WTC11 (cell line): Measurements from ENCODE around the gene OR2V1. TPM values are rescaled to one million over a fixed set of nuclear protein-coding genes. Genes with fewer than 3 reads are reported as not detected.
A peak's percentile ranks its signal among the peaks of the same experiment; 100 is the strongest.

ENCODE experiments used
- ATAC-seq: fragments of 200-7000 bp; cut with Tn5 transposase; 2 replicates; pipeline ENCODE4 v1.10.0; 2021; ENCODE audit warnings: mild to moderate bottlenecking, moderate library complexity
- CTCF ChIA-PET: fragments of 300-600 bp; sonication (Branson Sonifier 250); formaldehyde crosslinking; loops from one replicate; lab custom pipeline; 2021; ENCODE audit warnings: antibody characterized with exemption; lab: Charles Lee
- POLR2A ChIA-PET: fragments of 350-600 bp; sonication (Branson Sonifier 250); formaldehyde crosslinking; loops from one replicate; lab custom pipeline; 2021; ENCODE audit warnings: antibody characterized with exemption; lab: Charles Lee
- DNase-seq: peaks from one replicate; pipeline ENCODE4 v3.0.0; 2021; ENCODE audit warnings: low spot score
- H3K27ac Mint-ChIP-seq: 2 replicates; pipeline ENCODE4 v1.8.0; 2021; ENCODE audit warnings: mixed read lengths
- H3K27me3 Mint-ChIP-seq: 2 replicates; pipeline ENCODE4 v1.8.0; 2021; ENCODE audit warnings: low read depth, mild to moderate bottlenecking, moderate library complexity, mixed read lengths
- H3K36me3 Mint-ChIP-seq: 2 replicates; pipeline ENCODE4 v1.8.0; 2021; ENCODE audit warnings: mixed read lengths
- H3K4me1 Mint-ChIP-seq: 2 replicates; pipeline ENCODE4 v1.8.0; 2022; ENCODE audit warnings: mixed read lengths
- H3K4me3 Mint-ChIP-seq: 2 replicates; pipeline ENCODE4 v1.8.0; 2021; ENCODE audit warnings: mild to moderate bottlenecking, moderate library complexity, mixed read lengths
- H3K9me3 Mint-ChIP-seq: 2 replicates; pipeline ENCODE4 v1.8.0; 2021; ENCODE audit warnings: mixed read lengths
- AFF4 ChIP-seq: sonication (generic); formaldehyde crosslinking; IDR thresholded peaks from 2 replicates; pipeline ENCODE4 v1.8.1; 2023; ENCODE audit warnings: mild to moderate bottlenecking, missing genetic modification reagents, borderline replicate concordance
- AR ChIP-seq: fragments of 250-450 bp; sonication (Bioruptor Pico); IDR thresholded peaks from 2 replicates; pipeline ENCODE4 v1.9.0; 2021; ENCODE audit warnings: mild to moderate bottlenecking
- CREB1 ChIP-seq: sonication (generic); formaldehyde crosslinking; IDR thresholded peaks from 2 replicates; pipeline ENCODE4 v1.8.0; 2023; ENCODE audit warnings: mild to moderate bottlenecking, missing genetic modification reagents
- E2F5 ChIP-seq: sonication (generic); formaldehyde crosslinking; IDR thresholded peaks from 2 replicates; pipeline ENCODE4 v1.8.1; 2022; ENCODE audit warnings: mild to moderate bottlenecking, moderate library complexity, missing genetic modification reagents
- PRDM15 ChIP-seq: sonication (generic); formaldehyde crosslinking; IDR thresholded peaks from 2 replicates; pipeline ENCODE4 v1.8.0; 2022; ENCODE audit warnings: missing genetic modification reagents
- SP1 ChIP-seq: sonication (generic); formaldehyde crosslinking; conservative IDR thresholded peaks from 2 replicates; pipeline ENCODE4 v1.8.1; 2022; ENCODE audit warnings: missing genetic modification reagents
- ZNF232 ChIP-seq: sonication (generic); formaldehyde crosslinking; IDR thresholded peaks from 2 replicates; pipeline ENCODE4 v1.8.0; 2022; ENCODE audit warnings: mild to moderate bottlenecking, missing genetic modification reagents
- ZNF263 ChIP-seq: sonication (generic); formaldehyde crosslinking; IDR thresholded peaks from 2 replicates; pipeline ENCODE4 v1.8.1; 2022; ENCODE audit warnings: low read depth, mild to moderate bottlenecking, moderate library complexity, missing genetic modification reagents
- ZNF396 ChIP-seq: fragments of 250-450 bp; sonication (Bioruptor Pico); IDR thresholded peaks from 2 replicates; pipeline ENCODE4 v1.8.0; 2021; ENCODE audit warnings: mild to moderate bottlenecking, moderate library complexity, borderline replicate concordance
- ZSCAN18 ChIP-seq: fragments of 250-450 bp; sonication (Bioruptor Pico); IDR thresholded peaks from 2 replicates; pipeline ENCODE4 v2.1.2; 2022; ENCODE audit warnings: mild to moderate bottlenecking, moderate library complexity
- total RNA-seq: library from RNA; stranded (reverse); gene quantifications from 3 replicates; pipeline ENCODE4 v1.2.3, GENCODE V29; 2021

The OR2V1 gene
- total RNA-seq, 1 experiment from 2014 or later: not detected

- TF ChIP-seq CREB1 (CRISPR knock-in tag) (no peak), E2F5 (CRISPR knock-in tag) (no peak), ZNF396 (CRISPR knock-in tag) (no peak), PRDM15 (CRISPR knock-in tag) (no peak), AR (CRISPR knock-in tag) (no peak), ZNF263 (CRISPR knock-in tag) (no peak), ZNF232 (CRISPR knock-in tag) (no peak), SP1 (CRISPR knock-in tag) (no peak), AFF4 (no peak), ZSCAN18 (CRISPR knock-in tag) (no peak)
- POLR2A ChIA-PET: no interaction called here
- Mint-ChIP-seq H3K4me1 (peaks cover 27% of the 10 kb centered on the region), H3K4me3 (peak overlapping the region; percentile 84), H3K27me3 (peaks cover 59% of the 10 kb centered on the region), H3K9me3 (no peaks in the 10 kb centered on the region), H3K27ac (peak overlapping the region; percentile 10; the same call in 1 of the 2 replicates), H3K36me3 (no peaks in the 10 kb centered on the region)
- DNase-seq (no peak), ATAC-seq (no peak)
- CTCF ChIA-PET: interaction anchor here (0.6 to 2.7 kb wide), 23 partner anchors 8 to 384 kb away, joined by 3 to 19 read pairs (median 4); partner anchors contain the start of genes OR2V2, TRIM41 and TRIM52
These were observed 37.7 kb upstream of the OR2V1 start for GRCh38 chr5:181168595-181169118.
